C4-2B (cell line): Measurements from ENCODE around the gene TVP23B.

Source experiments
- ZFX ChIP-seq: fragments of 450-650 bp; IDR thresholded peaks from 2 replicates; pipeline ENCODE4 v1.6.1; 2017
- TF ChIP-seq, protein P1 (sequence below): fragments of 450-650 bp; conservative IDR thresholded peaks from 2 replicates; pipeline ENCODE4 v1.5.1; 2017; ENCODE audit warnings: mild to moderate bottlenecking

DNA sequence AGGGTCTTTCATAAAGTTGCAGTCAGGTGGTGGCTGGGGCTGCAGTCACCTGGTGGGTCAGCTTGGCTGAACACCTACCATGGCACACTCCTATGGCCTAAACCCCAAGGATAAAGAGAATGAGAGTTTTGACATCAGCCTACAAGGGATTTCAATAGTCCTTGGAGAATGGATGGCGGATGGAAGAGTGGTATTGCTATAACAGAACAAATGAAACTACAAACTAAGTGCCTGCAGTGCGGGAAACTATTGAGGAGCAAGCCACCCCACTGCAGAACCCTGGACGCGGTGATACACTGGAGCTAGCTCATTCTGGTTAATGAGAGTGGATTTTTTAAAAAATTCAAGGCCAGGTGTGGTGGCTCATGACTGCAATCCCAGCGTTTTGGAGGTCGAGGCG lies 74.0 kb downstream of the TVP23B start:
- TF ChIP-seq, protein P1, sequence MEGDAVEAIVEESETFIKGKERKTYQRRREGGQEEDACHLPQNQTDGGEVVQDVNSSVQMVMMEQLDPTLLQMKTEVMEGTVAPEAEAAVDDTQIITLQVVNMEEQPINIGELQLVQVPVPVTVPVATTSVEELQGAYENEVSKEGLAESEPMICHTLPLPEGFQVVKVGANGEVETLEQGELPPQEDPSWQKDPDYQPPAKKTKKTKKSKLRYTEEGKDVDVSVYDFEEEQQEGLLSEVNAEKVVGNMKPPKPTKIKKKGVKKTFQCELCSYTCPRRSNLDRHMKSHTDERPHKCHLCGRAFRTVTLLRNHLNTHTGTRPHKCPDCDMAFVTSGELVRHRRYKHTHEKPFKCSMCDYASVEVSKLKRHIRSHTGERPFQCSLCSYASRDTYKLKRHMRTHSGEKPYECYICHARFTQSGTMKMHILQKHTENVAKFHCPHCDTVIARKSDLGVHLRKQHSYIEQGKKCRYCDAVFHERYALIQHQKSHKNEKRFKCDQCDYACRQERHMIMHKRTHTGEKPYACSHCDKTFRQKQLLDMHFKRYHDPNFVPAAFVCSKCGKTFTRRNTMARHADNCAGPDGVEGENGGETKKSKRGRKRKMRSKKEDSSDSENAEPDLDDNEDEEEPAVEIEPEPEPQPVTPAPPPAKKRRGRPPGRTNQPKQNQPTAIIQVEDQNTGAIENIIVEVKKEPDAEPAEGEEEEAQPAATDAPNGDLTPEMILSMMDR = no peak
- no peak for TF ChIP-seq ZFX
